Activated CD8-positive, alpha-beta memory T cell treated with anti-CD3 and anti-CD28 coated beads for 36 hours (primary cell): ENCODE results near the gene MREG. TPM values are rescaled to one million over a fixed set of nuclear protein-coding genes. Genes with fewer than 3 reads are reported as not detected.
"Not testable (repeated sequence)": the region's sequence is repeated elsewhere in the genome, so short reads cannot be mapped to it uniquely, and the experiment has no call there.

Experiments used
- CTCF ChIA-PET: fragments of 350-600 bp; sonication (Branson Sonifier 250); formaldehyde crosslinking; loops from one replicate; lab custom pipeline; 2021; ENCODE audit warnings: antibody characterized with exemption; lab: Charles Lee
- POLR2A ChIA-PET: fragments of 350-600 bp; sonication (Branson Sonifier 250); formaldehyde crosslinking; loops from one replicate; lab custom pipeline; 2021; ENCODE audit warnings: antibody characterized with exemption; lab: Charles Lee
- total RNA-seq, 2 experiments: library from RNA; stranded (reverse); gene quantifications; one replicate each; pipeline ENCODE4 v1.2.3, GENCODE V29; 2021

Gene MREG
- total RNA-seq, 2 experiments from 2014 or later, result 22.0 to 23.8 TPM

DNA sequence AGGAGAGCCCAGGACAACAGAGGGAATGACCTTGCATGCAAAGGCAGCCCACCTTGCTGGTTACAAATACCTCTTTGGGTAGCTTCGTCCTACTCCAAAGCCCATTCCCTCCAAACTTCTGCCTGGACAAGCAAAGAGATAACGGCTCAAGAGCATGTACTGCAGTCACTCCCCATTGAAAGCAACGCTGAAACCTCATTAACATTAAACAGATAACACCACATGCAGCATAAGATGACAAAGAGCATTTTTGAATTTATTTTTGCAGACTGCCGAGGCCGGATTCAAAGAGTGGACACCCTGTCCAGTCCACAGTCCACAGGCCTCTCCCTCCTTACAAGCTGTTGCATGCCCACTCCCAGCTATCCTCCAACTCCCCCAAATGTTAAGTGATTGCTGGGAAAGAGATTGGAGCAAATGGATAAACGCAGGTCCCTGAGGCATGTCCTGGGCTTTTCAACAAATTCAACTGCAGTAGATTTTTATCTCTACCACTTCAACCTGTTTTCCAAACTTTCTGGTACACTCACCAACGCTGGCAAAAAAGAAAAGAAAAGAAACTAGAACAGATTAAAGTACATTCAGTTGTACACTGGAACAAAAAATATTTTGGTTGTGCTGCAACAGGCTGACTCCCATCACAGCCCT lies 40.1 kb downstream of the MREG start:
- ChIA-PET CTCF (interaction anchor here (1.1 kb wide), 1 partner anchor 51 kb away, joined by 3 read pairs; no protein-coding TSS in a partner anchor), POLR2A (no interaction called here)

GRCh38 chr2:215971671-215972070 lies 41.7 kb downstream of the MREG start:
- ChIA-PET POLR2A (no interaction called here), CTCF (interaction anchor here (0.7 kb wide), 1 partner anchor 14 kb away, joined by 6 read pairs; no protein-coding TSS in a partner anchor)

GRCh38 chr2:215970894-215971293 lies 42.5 kb downstream of the MREG start:
- CTCF ChIA-PET, result interaction anchor here (0.6 to 0.8 kb wide), 2 partner anchors 21 to 585 kb away, joined by 3 read pairs; no protein-coding TSS in a partner anchor

DNA sequence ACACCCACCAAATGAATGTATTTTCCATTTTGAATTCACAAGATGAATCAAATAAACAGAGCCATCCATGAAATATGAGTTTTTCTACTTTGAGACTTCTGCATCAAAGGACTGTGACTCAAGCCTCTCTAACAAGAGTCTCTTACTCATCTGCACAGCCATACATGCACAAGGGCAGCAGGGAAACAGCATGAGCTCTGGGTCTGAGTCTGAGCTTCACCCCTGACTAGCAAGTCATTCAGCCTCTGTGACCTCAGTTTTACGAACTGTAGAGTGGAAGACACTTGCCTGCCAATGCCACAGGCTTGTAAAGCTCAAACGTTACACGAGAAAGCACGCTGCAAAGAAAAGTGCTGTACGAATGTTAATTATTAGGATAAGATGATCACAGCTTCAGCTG lies 42.9 kb downstream of the MREG start:
- ChIA-PET POLR2A (no interaction called here), CTCF (interaction anchor here (0.8 kb wide), 1 partner anchor 20 kb away, joined by 3 read pairs; no protein-coding TSS in a partner anchor)

More at GRCh38 chr2:215970894-215971293, 42.5 kb downstream of the MREG start:
- POLR2A ChIA-PET, result not testable (repeated sequence)

- ChIA-PET POLR2A (no interaction called here), CTCF (interaction anchor here (2.0 kb wide), 1 partner anchor 49 kb away, joined by 5 read pairs; no protein-coding TSS in a partner anchor)
These were observed 44.1 kb downstream of the MREG start for GRCh38 chr2:215969131-215969841.

GRCh38 chr2:215968499-215968898 lies 44.9 kb downstream of the MREG start:
- POLR2A ChIA-PET, result no interaction called here
- CTCF ChIA-PET, result interaction anchor here (0.9 to 2.0 kb wide), 2 partner anchors 50 to 55 kb away, joined by 3 to 5 read pairs; no protein-coding TSS in a partner anchor

DNA sequence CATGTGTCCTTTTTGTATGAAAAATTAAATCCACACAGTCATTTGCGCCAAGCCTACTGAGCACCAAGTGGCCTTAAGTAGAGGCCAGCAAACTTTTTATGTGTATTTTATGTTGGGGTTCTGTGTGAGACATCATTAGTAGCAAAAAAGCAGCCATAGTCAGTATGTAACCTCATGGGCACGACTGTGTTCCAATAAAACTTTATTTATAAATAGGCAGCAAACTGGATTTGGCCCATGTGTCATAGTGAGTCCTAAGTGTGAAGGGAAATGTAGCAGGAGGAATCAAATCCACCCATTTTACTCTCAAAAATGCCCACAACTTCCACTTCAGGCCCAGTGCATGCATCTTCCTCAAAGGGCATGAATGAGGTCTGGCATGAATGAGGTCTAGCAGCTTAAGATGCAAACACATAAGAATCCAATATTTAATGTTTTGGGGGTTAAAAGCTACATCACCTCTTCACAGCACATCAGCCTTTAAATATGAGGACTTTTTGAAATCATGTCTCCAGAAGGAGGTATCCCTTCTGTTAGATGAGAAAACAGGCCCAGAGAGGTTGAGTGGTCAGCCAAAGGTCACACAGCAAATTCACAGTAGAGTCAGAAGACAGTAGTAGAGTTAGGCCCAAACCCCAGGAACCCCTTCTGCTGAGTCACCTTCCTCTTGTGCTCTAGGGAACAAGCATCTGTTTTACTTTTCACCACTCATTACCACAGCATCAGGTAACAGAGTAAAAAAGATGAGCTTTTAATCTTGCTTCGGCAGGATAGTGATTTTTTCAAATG lies 45.6 kb downstream of the MREG start:
- CTCF ChIA-PET, result interaction anchor here (0.9 to 2.0 kb wide), 2 partner anchors 50 to 55 kb away, joined by 3 to 5 read pairs; no protein-coding TSS in a partner anchor
- POLR2A ChIA-PET, result interaction anchor here (0.6 kb wide), 1 partner anchor 47 kb away, joined by 3 read pairs; no protein-coding TSS in a partner anchor

DNA sequence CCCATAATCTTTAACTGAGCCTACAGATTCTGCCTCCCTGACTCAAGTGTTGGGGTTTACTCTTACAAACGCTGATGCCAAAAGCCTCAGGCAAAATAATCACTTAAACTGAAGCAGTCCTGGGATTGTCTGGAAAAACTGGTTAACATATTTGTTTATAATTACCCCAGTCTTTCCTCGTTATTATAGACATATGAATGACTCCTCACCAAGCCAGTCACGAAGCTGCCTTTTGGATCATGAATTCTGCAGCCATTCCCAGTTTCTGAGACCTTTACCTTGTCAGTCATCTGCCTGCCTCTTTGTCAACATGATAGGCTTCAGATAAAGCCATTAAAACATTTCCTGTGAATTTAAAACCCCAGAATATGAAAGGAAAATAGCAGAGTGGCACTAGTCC lies 46.4 kb downstream of the MREG start:
- CTCF ChIA-PET, result no interaction called here
- POLR2A ChIA-PET, result no interaction called here

- ChIA-PET CTCF (interaction anchor here (0.6 kb wide), 1 partner anchor 114 kb away, joined by 4 read pairs; no protein-coding TSS in a partner anchor), POLR2A (interaction anchor here (0.6 kb wide), 1 partner anchor 38 kb away, joined by 3 read pairs; no protein-coding TSS in a partner anchor)
These were observed 47.1 kb downstream of the MREG start for GRCh38 chr2:215966274-215966673.

GRCh38 chr2:215965532-215966165 lies 47.7 kb downstream of the MREG start:
- CTCF ChIA-PET, result interaction anchor here (0.6 kb wide), 1 partner anchor 114 kb away, joined by 4 read pairs; no protein-coding TSS in a partner anchor
- POLR2A ChIA-PET, result interaction anchor here (0.6 kb wide), 1 partner anchor 37 kb away, joined by 3 read pairs; no protein-coding TSS in a partner anchor

GRCh38 chr2:215961981-215962380 lies 51.4 kb downstream of the MREG start:
- POLR2A ChIA-PET, result no interaction called here
- CTCF ChIA-PET, result no interaction called here

DNA sequence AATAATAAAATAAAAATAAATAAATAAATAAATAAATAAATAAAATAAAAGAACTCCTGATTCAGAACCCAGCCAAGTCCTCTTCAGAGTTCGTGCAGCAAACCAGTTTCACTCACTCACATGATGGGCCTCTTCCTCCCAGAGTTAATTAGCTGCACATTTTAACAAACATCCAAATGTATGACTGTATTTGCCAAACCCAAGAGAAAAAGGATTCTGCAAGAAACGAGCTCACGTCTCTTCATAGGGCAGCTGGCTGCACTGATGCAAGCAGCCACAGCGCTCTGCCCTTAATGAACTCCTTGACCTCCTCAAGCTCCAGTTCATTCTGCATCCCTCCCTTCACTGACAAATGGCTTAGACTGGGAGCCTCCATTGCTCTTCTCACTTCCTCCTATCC lies 55.1 kb downstream of the MREG start:
- POLR2A ChIA-PET, result no interaction called here
- CTCF ChIA-PET, result no interaction called here

- CTCF ChIA-PET, result interaction anchor here (0.6 kb wide), 1 partner anchor 15 kb away, joined by 6 read pairs; no protein-coding TSS in a partner anchor
- POLR2A ChIA-PET, result not testable (repeated sequence)
These were observed 55.8 kb downstream of the MREG start for GRCh38 chr2:215957354-215958122.

GRCh38 chr2:215952860-215953637 lies 60.3 kb downstream of the MREG start:
- CTCF ChIA-PET, result interaction anchor here (1.6 kb wide), 1 partner anchor 80 kb away, joined by 4 read pairs; no protein-coding TSS in a partner anchor
- POLR2A ChIA-PET, result no interaction called here

GRCh38 chr2:215951558-215951957 lies 61.8 kb downstream of the MREG start:
- CTCF ChIA-PET, result interaction anchor here (1.3 to 2.4 kb wide), 4 partner anchors 27 to 83 kb away, joined by 4 to 20 read pairs (median 6); no protein-coding TSS in a partner anchor
- POLR2A ChIA-PET, result no interaction called here

DNA sequence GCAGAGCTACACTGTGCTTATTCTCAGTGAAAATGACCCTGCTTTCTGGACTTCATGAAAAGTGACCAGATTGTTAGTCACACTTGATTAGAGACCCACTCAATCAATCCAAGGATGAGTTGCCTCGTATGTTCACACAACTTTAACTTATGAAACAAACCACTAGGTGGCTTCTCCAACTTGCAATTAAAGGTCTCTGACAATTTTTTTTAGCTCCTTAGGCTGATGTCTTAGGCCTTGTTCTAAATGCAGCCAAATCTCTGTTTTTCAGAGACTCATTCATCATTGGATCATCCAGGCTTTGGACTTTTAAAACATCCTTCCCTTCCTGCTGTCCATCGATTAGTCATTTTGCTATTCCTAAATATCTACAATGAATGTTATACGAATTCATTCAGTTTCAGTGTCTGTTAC lies 63.4 kb downstream of the MREG start:
- CTCF ChIA-PET, result interaction anchor here (0.9 to 2.4 kb wide), 7 partner anchors 21 to 84 kb away, joined by 3 to 20 read pairs (median 4); no protein-coding TSS in a partner anchor
- POLR2A ChIA-PET, result no interaction called here

DNA sequence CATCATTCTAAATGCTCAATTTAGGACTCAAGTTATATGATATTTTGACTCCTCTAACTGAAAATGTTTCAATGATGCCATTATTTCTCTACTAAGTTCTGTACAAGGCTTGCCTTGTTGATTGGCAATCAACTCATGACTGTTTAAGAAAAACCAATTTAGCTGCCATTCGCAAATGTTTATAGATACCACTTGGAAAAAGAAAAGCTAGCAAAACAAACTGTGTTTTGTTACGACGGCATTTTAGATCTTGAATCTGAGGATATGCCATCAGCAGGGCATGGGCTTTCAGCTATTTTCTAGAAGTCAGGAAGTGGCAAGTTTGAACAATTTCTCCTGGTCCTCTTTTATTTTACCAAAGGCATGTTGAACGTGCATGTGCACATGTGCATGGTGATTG lies 65.3 kb downstream of the MREG start:
- CTCF ChIA-PET, result no interaction called here
- POLR2A ChIA-PET, result no interaction called here
